SIG-M5 treated with dmso at 0.1 percent for 504 hours (cell line): ENCODE data around the gene DLG3.

Source experiments
- DNase-seq: peaks from one replicate; lab custom pipeline; 2025; ENCODE audit not compliant: unreplicated experiment; lab: John Stamatoyannopoulos, UW

The DLG3 gene

DNA sequence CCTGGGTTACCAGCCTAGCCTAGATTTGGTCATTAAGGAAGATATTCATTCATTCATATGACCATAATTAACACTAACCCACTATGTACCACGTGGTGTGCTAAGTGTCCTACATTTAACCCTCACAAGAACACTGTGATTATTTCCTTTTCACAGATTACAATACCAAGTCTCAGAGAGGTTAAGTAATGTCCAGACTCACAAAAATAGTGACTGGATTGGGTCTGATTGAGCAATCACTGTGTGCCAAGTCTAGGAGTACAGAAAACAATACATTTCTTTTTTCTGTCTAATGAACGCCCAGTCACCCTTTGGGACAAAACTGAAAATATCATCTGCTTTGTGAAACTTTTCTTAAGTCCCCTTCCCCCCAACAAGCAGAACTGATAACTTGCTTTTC lies 7.6 kb upstream of the DLG3 start:
- DNase-seq, result peak; percentile 36

DNA sequence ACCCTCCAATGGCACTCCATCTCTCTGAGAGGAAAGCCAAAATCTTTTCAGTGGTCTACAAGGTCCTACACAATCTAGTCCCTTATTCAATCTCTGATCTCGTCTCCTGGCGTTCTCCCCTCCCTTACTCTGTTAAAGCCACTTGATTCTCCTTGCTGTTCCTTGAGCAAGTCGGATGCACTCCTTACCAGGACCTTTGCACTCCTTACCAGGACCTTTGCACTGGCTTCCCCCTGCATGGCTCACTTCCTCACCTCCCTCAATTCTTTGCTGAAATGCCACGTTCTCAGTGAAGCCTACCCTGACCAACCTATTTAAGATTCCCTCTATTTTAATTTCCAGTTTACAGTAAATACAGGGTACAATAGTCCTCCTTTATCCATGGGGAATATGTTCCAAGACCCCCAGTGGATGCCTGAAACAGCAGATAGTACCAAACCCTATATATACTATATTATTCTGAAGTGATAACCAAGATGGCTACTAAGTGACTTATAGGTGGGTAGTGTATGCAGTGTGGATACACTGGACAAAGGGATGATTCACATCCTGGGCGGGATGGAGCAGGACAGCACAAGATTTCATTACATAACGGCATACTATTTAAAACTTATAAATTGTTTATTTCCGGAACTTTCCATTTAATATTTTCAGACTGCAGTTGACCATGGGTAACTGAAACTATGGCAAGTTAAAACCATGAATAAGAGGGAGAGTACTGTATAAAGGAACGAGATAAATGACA lies 6.5 kb upstream of the DLG3 start:
- DNase-seq, result no peak

DNA sequence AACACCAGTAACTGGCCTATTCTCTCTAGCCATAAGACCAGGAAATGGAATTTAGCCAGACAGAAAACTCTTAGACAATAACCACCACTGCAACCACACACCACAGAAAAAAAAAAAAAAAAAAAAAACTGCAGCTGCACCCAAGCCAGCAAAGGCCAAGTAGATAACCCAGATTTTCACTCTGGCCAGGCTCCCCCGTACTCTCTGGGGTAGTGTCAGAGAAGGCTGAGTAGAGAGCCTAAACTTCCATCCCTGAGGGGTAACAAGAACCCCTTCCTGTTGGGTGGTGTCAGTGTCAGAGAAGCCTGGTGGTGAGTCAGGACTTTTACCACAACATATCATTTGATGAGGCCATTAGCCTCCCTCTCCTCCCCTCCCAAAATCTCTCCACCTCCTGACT lies 5.6 kb upstream of the DLG3 start:
- DNase-seq, result no peak

DNA sequence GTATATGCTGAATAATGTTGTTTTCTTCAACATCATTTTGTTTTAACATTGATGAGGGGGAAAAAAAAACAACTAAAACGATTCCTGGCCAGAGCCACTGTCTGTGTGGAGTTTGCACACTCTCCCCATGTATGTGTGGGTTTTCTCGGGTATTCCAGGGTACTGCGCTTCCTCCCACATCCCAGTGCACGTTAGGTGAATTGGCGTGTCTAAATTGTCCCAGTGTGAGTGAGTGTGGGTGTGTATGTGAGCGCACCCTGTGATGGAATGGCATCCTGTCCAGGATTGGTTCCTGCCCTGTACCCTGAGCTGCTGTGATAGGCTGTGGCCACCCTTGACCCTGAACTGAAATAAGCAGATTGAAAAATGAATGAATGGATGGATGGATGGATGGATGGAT lies 2.4 kb upstream of the DLG3 start:
- DNase-seq, result no peak

DNA sequence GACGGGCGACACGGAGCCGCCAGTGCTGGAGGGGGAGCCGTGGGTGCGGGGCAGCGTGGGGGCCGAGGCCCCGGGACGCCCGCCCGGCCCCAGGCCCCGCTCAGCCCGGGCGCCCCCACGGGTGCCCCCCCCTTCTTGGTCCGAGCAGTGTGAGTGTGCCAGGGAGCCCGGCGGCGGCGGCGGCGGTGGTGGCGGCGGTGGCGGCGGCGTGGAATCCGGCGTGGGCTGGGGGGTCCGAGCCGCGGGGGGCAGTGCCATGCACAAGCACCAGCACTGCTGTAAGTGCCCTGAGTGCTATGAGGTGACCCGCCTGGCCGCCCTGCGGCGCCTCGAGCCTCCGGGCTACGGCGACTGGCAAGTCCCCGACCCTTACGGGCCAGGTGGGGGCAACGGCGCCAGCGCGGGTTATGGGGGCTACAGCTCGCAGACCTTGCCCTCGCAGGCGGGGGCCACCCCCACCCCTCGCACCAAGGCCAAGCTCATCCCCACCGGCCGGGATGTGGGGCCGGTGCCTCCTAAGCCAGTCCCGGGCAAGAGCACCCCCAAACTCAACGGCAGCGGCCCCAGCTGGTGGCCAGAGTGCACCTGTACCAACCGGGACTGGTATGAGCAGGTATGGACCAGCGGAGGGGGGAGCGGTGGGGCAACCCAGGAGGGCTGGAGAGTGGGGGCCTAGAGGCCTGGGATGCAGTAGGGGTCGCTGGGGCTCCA lies 466 bp downstream of the DLG3 start:
- no peak for DNase-seq

DNA sequence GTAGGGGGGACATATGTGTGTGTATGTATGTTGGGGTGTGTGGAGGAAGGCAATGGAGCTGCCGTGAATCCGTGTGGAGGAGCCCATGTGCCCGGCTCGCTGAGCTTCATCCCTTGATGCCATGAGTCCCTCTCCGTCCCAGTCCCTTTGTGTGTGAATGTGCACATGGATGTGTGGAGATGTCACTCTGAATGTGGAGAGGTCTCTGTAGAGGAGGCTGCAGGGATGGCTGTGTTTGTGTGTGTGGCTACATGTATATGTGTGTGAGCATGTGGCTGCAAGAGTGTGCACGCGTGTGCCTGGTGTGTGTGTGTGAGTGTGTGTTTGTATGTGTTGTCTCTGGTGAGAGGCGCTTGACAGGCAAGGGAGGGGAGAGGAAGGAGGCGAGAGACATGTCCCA lies 1.3 kb downstream of the DLG3 start:
- DNase-seq, result no peak

DNA sequence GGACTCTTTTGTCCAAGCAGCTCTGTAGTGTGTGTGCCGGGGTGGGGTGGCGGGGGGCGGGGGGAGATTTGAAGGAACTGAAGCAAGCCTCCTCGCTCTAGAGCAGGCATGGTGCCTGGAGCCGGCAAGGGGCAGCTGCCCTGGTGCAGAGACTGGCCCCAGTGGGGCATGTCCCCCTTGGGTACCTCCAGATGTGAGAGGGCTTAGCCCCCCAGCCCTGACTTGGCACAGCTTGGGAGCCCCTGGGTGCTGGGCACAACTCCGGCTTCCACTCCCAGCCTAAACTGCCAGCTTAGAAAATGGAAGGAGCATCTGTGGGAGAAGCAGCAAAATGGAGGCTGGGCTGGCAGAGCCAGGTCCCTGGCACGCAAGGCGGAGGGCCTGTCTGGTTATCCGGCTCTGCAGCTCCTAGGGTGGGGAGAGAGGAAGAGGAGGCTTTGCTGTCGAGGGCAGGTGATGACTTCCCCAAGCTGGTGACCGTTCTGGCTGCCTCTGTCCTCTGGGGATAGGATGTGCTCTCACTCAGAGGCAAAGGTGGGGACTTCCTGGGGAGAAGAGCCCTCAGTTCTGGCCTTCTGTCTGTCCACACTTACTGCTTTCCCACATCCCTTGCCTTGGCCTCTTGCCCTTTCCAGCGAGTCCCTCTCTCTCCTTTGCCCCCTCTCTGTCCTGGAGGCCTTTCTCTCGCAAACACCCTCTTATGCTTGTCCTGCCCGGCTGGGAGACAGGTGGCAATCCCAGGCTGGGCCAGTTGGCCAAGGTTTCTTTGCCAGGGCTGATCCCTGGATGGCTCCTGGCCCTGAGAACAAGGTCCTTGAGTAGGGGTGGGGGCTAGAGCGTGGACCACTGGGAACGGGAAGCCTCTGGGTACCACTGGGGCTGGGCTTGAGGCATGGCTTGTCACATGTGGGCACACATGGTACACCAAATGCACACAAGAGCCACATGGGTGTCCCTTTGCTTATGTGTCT lies 2.0 kb downstream of the DLG3 start:
- no peak for DNase-seq

DNA sequence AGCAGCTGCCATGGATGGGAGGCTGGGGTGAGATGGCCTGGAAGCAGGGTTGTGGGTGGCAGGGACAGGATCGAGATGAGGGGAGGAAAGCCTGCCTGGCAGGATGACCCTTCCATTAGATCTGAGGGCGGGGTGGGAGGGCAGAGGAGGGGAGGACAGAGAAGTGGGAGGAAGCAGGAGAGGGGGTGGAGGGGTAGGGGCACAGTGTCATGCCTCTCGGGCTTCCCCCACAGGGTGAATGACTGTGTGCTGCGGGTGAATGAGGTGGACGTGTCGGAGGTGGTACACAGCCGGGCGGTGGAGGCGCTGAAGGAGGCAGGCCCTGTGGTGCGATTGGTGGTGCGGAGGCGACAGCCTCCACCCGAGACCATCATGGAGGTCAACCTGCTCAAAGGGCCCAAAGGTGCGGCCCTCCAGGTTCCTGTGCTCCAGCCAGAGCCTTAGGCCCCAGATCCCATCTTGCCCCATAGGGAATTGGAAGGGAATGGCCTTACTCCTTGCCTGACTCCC lies 4.9 kb downstream of the DLG3 start:
- no peak for DNase-seq

DNA sequence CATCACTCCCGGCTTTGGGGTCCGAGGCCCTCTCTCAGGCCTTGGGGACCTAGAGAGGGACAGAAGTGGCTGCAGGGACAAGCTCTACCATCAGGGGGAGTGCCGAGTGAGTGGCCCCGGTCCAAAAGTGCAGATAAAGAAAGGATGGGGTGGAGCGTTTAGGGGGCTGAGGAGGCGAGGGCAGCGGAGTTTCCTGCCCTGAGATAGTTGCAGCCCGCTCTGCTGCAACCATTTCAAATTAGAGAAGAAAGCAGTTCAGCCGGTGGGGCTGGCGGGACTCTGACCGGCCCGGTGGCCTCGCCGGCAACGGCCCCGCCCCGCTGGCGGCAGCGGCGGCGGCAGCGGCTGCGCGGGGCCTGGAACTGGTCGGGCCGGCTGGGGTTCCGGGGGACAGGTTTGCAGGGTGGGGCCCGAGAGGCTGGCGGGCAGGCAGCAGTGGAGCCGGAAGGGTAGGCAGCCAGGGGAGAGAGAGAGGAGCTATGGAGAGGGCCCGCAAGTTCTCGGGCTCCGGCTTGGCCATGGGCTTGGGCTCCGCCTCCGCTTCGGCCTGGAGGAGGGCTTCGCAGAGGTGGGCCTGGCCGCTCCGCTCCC lies 7.6 kb downstream of the DLG3 start:
- peak; percentile 40 for DNase-seq

DNA sequence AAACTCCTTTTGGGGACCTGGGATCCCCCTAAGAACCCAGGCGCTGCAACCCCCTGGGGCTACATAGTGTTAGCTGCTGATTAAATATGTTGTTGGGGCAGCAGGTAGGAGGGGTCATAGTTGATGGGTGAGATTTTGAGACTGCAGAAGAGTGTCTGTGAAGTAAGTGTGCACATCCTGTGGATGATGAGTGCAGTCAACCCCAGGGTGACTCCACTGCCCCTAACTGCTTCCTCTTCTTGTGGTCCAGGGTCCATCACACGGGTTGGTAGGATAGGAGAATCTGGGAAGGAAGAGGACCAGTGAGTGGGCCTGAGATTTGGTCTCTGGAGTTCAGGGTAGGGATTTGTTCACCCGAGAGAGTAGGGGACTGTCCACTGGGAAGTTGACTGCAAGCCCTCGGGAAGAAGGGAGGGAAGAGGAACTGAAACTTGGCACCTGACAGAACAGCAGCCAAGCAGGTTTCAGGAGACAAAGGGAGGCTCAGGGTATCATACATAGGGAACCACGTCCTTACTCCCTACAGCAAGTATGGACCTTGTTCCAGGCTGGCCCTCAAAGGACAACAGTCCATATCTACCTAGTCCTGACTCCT lies 8.5 kb downstream of the DLG3 start:
- no peak for DNase-seq

DNA sequence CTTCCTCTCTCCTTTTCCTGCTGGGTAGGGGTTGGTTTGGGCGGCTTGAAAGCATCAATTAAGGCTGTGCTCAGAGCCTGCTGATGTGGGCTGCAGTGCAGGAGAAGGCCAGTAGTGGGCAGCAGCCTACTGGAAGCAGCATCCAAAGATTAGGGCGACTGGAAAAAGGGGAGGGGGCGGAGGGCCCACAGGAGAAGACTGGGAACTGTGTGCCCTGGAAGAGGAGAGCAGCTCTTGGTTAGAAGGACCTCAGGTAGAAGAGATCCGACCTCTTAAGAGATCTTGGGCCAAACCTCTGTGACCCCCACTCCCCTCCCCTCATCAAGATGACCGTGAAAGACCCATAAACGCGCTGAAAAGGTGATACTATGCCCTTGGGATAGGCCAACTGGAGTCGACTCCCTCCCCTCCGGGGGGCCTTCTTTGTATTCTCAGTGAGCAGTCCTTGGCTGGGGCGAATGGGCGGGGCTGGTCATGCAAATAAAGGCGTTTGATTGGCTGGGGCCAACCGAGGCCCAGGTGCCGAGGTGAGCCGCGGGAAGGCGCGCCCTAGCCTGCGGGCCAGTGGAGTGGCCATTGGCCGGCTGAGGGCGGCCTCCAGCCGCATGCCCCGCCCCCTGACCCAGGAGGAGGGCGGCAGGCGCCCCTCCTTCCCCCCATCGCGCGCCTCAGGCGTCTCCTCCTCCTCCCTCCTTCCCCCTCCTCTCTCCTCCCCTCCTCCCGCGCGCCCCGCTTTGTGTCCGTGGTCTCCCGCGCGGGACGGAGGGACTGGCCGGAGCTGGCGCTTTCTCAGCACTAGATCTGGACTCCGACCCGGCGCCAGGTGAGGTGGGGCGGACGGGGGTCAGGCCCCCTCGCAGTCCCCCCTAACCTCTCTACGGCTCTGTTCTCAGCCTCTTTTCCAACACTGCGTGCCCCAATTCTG lies 10.1 kb downstream of the DLG3 start:
- peak; percentile 31 for DNase-seq

DNA sequence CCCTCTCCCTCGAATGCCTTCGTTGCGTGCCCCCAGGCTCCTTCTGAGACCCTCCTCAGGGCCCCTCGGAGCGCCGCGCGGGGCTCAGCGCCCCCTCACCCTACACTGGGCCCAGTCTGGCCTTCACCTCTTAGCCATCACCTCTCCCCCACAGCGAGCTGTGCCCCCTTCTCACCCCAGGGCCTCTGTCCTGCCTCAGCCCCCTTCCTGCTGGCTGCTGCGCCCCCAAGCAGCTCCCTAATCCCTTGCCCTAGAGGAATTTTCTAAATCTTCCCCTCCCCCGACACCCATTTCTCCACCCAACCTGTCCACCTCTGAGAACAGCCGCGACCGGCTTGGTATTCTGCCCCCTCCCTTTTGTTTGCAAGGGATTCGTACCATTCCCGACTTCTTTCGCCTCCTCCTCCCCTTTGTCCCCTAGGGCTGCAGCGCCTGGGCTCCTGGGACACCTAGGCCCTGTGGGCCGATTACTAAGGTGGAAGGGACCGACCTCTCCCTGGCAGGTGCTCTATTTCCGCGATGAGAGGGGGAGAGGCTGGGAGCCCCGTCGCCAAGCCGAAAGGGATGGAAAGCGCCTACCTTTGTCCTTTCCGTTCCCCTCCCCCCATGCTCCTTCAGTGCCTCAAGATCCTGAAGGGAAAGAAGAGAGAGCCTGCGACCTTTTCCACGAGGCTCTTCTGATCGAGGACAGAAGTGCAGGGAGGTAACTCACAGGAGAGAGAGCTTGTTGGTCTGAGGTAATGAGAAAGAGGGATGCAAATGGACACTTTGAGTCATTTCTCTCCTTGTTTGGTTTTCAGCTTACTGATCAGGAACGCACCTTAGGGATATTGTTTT lies 10.9 kb downstream of the DLG3 start:
- no peak for DNase-seq

DNA sequence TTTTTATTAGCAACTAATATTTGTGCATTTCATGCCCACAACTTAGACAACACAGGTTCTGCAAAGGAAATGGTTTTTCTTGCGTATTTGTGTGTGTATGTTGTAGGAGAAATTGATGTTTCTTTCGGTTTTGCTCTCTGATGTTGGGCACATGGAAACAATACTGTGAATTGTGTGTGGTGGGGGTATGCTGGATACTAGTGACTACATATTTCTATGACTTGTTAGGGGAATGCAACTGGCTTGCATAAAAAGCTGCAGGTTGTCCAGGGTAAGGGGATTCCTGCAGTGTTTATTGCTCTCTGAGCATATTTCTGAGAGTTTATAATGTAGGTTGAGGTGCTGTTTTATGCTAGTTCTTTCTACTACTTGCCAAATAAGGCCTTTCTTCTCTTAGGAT lies 11.6 kb downstream of the DLG3 start:
- DNase-seq, result no peak

DNA sequence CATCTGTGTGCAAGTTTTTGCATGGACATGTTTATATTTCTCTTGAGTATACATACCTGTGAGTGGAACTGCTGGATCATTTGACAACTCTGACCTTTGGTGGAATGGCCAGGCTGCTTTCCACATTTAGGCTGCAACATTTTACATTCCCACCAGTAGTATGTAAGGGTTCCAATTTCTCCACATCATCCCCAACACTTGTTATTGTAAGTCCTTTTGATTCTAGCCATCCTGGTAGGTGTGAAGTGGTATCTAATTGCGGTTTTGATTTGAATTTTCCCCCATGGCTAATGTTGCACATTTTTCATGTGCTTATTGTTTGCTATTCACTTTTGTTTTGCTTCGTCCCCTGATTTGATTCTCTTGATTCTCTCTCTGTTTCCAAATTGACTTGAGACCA lies 16.4 kb downstream of the DLG3 start:
- DNase-seq, result no peak

DNA sequence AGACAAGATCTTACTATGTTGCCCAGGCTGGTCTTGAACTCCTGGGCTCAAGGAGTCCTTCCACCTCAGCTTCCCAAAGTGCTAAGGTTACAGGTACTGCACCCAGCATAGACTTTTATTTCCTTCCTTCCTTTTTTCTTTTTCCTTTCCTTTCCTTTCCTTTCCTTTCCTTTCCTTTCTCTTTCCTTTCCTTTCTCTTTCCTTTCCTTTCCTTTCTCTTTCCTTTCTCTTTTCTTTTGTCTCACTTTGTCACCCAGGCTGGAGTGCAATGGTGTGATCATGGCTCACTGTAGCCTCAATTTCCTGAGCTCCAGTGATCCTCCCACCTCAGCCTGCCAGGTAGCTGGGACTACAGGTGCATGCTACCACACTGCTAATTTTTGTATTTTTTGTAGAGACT lies 19.4 kb downstream of the DLG3 start:
- no peak for DNase-seq

DNA sequence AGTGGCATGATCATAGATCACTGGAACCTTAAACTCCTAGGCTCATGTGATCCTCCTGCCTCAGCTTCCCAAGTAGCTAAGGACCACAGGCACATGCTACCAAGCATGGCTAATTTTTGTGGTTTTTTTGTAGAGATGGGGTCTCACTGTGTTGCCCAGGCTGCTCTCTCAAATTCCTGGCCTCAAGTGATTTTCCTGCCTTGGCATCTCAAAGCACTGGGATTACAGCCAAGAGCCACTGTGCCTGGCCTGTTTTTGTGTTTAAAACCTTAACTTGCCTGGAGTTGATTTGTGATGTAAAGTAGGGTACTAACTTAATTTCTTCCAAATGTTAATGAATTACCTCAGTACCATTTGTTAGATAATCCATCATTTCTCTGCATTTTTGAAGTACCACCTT lies 22.3 kb downstream of the DLG3 start:
- no peak for DNase-seq

DNA sequence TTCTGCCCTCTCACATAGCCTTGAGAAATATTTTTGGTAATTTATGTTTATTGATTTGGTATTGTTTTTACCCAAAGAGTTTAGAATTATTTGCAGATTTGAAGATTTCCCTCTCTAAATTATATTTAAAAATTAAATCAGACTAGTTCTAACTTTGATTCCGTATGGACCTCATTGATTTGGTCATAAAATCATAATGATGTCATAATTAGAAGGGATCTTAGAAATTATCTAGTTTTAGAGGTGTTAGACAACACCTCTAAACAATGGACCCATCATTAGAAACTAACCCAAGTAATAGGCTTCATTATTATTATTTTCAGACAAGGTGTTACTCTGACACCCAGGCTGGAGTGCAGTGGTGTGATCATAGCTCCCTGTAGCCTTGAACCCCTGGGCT lies 24.1 kb downstream of the DLG3 start:
- no peak for DNase-seq

DNA sequence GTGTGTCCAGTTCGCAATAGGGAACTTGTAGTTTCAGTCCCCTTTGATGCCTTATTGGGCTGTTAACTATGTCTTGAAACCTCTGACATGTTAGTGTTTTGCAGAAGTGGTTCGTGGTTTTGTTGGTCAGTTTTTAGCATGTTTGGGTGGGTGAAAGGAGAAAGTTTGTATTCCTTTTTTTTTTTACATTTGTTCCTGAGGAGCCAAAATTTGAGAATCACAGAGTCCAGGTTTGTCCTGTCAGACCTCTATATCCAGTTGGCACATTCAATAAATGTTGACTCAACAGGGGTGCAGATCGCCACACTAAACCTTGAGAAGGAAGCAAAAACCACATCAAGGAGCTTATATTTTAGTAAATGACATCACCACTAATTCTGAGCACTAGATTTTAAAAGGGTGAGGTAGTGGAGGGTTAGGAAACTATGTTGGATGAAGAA lies 26.2 kb downstream of the DLG3 start:
- peak; percentile 53 for DNase-seq
